Suppressor macrophage treated with lipopolysaccharide for 4 hours (primary cell): ENCODE results near the gene CFAP45.

Experiments
- DNase-seq: peaks from one replicate; pipeline ENCODE4 v3.0.0-alpha.2; 2020

CFAP45 gene

DNA sequence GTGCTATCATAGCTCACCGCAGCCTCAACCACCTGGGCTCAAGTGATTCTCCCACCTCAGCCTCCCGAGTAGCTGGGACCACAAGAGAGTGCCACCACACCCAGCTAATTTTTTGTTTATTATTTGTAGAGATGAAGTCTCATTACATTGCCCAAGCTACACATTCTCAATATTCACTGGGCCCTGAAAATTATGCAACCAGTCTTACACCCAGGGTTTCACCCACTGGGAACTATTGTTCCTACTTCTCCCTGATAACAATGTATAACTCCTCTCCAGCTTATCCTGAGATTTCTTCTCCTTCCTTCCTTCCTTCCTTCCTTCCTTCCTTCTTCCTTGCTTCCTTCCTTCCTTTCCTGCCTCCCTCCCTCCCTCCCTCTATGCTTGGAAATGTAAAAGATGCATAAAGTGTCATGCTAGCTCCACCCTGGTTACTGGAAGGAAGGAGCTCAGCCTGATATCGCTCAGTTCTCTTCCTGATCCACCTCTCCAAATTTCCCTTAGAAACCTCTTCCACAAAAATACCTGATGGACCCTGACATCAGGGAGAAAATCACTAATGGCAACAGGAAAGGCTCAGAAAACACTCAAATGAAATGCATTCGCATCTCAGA, 26.3 kb downstream of the CFAP45 start:
- no peak for DNase-seq

DNA sequence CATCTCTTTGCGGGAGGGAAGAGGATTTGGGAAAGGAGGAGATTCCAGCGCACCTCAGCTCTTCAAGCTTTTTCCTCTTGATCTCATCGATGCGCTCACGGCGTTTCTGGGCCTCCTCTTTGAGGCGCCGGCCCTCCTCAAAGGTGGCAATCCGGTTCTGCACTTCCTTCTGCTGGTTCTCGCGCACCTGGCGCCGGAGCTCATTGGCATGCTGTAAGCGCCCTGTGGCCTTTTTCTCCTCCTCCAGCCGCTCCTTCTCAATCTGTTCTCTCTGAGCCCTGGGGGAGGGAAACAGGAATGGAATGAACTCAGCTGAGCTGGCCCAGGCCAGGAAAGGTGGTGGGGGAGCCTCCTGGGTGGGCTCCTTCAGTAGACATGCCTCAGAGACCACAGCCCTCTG, 27.1 kb downstream of the CFAP45 start:
- DNase-seq, result no peak

DNA sequence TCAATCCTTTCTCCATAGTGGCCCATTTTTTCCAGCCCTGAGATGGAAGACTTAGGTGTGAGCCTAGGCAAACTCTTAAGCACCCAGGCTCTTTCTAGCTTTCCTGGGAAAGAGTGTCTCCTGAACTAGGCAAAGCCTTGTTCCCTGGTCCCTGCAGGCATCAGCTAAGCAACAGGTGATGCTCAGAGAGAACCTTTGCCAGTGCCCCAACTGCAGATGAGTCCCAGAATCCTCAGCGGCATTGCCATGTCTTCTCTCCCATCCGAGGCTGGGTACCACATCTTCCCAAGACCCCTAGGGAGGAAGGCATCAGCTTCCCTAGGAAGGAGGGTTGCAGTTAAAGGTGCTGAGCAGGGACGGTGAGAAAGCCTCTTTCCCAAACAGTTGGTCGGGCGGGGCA, 29.3 kb downstream of the CFAP45 start:
- no peak for DNase-seq

DNA sequence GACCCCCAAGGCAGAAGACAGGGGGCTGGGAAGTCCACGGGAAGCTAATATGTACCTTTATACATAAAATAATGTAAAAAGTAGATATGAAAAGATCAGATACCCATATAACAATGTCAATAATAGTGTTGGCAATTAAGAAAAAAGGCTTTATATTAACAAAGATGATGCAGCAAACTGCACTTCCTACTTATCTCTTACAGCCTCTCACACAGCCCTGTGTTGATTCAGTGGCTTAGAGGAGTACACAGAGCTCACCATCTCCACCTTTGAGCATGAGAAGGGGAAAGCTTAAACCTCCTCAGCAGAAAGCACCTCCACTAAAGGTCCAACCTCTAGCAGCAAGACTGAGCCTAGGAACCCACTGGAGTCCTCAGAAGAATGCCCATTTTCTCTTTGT, 30.4 kb downstream of the CFAP45 start:
- no peak for DNase-seq

DNA sequence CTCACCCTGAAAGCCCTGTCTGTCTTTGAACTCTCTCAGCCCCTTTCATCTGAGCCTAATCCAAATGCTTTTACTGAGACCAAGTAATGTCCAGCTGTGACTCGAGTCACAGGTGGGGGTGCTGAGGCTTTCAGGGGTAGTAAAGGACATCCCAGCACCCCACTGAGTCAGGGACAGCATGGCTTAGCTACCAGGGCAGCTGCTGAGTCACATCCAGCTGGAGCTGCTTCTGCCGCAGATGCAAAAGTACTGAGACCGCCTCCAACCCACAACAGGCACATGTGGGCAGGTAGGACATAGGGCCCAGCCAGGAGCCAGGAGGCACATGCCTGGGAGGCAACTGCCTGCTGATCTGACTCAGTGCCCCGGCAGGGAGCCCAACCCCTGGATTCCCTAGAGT, 30.8 kb downstream of the CFAP45 start:
- DNase-seq, result peak; percentile 44

DNA sequence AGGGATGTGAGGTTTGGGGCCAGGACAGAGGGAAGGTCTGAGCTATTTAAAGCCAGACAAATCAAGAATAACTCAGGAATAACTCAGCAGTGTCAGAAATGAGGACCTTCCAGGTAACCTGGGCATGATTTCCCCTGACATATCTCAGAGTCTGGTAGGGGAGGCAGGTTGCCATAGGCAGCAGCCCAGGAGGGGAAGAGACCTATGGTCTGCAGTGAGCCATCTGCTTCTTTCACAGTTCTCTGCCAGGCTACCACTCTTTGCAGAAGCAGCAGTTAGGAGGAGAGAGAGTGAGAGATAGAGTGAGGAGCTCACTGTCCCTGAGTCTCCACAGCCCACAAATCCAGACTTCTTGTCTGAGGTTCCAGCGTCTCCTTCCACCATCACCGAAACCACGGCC, 31.2 kb downstream of the CFAP45 start:
- DNase-seq, result no peak

DNA sequence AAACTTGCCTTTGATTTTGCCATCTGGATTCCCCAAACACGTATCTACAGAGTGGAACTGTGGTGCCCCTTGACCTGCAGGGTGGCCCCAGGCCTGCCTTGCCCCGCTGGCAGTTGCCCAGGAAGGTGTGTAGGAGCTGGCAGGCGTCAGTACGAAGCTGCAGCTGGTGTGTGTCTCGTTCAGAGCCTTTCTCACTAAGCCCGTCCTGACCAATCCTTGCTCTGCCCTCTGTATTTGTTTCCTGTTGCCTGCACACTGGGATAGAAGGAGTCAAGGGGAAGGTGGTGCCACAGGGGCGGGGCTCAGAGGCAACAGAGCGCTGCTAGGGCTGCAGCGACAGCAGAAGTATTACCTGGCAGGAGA, 32.3 kb downstream of the CFAP45 start:
- DNase-seq, result no peak

DNA sequence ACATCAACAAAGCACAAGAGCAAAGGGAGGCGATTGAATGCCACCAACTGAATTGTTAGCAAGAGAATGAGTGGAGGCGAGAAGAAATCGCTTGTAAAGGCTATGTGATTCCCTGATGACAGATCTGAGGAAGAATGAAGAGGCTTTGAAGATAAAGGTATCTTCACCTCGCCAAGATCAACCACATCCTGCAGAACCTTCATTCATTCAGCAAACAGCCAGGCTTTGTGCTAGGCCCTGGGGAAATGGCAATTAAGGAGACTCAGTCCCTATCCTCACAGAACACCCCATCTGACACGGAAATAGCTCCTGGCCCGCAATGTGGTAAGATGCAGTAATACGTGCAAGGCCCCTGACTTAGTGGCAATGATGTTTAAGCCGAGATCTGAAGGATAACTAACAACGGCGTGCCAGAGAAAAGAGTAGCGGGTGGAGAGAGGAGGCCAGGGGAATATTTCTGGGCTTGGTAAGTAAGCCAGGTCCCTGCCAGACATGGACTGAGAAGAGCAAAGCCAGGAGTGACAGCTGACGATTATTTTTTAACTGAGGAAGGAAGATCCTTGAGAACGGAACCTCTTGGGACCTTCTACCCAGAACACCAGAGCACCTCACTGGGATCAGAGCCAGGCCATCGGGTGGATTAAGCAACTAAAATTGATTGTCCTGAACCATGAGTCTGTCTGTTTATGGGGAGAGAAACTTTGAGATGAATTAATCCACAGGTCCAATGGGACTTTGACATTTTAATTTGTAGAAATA, 32.9 kb downstream of the CFAP45 start:
- DNase-seq, result no peak

DNA sequence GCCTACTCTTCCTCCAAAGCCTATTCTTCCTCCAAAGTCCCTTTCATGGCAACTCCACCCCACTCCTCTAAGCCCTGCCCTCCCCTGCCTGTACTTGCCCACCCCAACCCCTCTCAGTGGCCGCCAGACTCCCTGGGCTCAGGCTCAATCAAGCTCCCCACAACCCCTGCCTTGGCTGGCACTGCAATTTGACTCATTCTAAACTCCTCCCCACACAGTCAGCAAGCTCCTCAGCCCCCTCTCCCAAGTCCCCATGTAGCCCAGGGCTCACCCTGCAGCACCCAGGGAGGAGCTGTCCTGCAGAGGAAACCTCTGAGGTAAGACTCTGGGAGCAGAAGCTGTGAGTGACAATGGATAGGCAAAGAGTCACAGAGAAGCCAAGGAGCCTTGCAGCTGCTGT, 33.9 kb downstream of the CFAP45 start:
- DNase-seq, result no peak

DNA sequence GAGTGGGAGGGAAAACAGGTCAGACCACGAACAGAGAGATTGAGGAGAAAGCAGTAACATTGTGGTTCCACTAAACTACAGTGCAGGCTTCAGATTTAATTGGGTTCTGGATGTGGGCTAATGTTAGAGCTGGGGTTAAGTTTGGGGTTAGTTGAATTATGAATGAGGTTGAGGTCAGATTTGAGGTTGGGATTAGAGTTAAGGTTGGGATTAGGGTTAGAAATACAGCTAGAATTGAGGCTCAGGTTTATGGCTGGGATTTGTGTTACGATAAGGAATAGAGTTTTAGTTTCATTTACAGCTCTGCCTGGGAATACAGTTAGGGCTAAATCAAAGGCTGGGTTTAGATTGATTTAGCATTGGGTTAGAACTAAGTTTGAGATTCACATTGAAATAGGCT, 35.7 kb downstream of the CFAP45 start:
- DNase-seq, result no peak

DNA sequence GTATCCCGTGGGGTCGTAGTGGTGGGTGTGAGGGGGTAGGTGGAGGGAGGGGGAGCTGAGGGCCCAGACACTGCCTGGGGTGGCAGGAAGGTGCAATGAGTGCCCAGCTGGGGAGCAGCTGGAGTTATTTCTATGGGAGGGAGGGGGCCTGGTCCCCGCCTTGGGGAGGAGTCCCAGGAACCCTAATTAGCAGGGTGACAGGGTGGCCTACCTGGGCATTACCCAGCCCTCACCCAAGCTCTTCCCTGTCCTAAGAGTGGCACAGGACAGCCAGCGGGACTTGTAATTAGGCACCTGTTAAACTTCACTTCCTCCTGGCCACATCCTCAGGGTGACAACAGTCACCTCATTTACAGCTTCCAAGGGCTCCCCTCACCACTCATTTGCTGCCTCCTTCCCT, 37.4 kb downstream of the CFAP45 start, which contains the start of gene VSIG8:
Gene VSIG8, minus strand, starts transcription at position 101 of the 400 bp plus-strand sequence. CDS start 136 bp downstream, outside the sequence.
- DNase-seq, result no peak

DNA sequence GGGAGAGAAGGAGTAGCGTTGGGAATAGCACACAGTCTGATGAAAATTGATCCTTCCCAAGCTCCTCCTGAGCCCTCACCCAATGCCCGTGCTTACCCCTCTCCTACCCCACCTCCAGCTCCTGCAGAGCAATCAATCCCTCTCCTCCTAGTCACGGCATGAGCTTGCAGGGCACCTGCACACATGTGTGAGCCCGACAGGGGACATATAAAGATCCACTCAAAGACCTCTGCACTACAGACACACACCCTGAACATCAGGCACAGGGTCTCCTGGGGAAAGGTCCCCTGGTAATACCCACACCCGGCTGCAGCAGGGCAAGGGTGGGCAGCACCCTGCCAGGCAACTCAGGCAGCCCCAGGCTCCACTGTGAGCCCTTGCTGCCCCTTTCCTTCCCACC, 37.9 kb downstream of the CFAP45 start:
- DNase-seq, result no peak

DNA sequence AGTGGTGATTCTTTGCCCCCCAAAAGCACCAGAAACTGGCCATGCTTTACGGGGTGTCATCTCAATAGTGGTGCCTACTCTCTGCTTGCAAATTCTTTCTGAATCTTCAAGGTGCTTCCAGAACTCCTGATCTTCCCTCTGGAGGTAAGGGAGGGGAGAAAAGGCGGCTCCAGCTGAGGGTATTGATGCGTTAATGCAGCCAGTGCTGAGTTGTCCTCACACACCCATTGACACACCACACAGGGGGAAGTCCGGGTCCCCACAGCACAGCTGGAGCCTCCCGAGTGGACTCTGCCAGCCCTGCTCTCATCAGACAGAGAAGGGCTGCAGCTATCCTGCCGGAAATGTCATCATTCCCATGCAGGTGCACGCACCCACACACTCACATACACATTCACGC, 38.7 kb downstream of the CFAP45 start:
- no peak for DNase-seq

DNA sequence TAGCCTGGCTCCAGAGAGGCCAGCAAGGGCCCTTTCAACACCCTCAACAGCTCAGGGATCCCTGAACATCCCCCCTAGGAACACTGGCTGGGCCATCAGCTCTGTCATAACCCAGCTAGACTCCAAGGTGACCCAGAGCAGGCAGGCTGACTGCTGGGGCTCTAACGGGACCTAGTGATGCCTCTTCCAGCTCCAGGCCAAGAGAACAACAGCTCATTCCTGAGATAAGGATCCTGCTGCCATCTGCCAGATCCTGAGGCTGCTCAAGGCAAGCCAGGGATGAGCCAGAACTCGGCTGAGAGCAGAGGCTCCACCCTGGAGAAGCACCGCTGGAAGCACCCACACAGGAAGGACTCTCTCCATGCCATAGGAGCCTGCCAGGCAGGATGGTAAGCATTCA, 39.5 kb downstream of the CFAP45 start:
- DNase-seq, result no peak

DNA sequence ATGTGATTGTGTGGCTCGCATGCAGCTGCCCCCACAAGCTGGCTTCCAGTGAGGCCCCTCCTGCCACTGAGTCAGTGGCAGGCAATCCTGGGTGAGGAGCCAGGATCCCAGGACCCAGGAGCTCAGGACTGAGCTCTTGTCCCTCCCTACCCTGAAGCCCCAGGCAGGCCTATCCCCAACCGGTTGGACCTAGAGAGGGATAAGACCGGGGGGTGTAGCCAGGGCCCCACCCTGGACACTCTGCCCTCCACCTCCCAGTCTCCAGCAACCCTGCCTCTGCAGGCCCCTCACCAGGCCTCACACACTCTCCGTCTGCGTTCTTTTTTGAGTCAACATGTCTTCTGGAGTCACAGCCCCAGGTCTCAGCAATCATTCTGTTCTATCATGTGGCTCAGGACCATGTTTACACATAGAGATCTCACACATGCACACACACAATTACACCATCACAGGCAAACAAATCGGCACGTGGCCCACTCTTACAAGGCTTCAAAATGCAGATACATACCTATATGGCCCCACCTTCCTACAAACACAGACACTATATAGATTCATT, 40.1 kb downstream of the CFAP45 start:
- DNase-seq, result no peak

DNA sequence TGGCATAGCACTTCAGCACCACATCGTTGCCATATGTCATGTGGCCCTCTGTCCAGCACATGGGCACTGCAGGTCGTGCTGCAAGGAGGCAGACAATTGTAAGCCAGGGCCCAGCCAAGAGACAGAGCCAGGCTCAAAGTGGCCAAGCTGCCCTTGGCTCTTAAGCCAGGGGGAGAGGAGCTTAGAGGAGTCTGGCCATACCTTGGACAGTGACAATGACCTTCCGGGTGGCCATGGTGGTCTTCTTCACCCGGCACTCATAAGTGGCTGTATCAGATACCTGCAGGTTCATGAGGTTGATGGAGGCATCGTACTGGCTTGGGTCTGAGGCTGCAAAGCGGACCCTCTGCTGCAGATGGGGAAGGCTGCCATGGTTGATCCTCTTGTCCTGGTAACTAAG, 42.1 kb downstream of the CFAP45 start:
- DNase-seq, result no peak

DNA sequence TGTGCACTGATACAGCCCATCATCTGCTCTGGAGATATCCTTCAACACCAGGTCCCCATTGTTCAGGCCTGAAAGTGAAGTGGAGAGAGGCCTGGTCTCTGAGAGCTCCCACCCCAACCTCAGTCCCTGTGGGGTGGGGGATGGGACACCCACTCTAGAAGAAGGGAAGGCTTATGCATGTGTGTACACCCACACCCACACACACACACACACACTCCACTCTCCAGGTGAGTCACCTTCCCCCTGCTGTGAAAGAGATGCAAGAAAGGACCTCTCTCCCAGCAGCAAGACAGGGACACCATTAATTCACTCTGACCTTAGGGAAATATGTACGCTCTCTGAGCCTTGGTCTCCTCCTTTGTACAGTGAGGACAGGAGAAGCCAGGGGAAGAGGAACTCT, 43.4 kb downstream of the CFAP45 start:
- DNase-seq, result no peak

DNA sequence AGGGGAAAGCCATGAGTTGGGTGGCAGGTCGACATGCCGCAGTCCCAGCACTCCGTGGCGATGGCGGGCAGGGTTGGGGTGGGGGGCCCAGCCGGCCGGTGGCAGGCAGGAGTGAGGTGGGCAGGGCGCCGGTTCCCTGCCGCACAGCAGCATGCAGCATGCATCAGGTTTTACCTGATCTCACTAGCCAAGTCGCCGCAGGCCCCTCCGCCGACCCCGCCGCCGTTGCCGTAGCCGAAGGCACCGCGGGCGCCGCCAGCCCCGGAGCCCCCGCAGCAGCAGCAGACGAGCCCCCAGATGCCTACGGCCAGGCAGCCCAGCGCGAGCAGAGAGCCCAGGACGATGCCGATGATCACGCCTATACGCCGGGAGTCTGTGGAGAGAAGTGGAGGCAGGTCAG, 44.3 kb downstream of the CFAP45 start:
- no peak for DNase-seq

DNA sequence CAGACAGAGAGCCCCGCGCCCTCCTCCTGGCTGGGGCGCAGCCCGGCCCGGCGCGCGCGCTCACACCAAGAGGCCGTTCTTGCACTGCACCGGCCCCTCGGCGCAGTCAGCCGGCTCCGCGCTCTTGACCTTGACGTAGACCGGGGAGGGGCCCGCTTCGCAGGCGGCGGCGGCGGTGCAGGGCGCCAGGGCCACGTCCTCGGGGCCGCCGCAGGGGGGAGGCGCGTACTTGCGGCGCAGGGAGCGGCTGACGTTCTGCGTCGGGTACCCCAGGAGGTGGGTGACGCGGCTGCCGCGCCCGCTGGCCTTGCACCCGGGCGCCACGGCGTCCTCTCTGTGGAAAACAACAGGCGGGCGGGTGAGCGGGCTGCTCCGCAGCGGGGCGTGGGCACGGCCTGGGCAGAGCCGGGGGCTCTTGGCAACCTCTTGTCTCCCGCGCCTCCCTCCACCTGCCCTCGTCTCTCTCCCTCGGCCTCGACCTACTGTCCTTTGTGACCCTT, 45.2 kb downstream of the CFAP45 start:
- peak; percentile 71 for DNase-seq

DNA sequence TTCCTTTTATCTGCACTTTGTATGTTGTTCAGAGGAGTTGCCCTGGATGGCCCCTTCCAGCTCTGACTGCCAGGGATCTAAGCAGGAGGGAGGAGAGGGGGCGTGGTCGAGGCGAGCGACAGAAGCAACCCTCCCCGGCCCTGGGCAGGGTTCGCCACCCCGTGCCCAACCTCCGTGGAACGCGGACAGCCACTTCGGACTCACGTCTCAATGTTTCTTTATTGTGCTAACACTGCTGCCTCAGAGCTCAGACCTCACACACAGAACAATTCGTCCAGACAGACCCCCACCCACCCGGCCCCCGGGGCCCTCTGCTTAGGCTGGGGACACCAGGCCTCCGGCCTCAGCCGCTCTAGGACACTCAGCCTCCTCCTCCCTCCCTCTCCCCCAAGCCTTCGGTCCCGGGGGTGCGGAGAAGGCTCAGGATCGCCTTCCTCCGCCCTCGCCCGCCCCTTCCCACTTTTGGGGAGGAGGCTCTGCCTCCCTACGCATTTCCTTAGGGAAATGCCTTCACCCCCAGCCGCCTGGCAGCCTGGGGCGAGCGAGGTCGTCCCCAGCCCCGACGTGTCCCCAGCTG, 45.8 kb downstream of the CFAP45 start:
- no peak for DNase-seq

DNA sequence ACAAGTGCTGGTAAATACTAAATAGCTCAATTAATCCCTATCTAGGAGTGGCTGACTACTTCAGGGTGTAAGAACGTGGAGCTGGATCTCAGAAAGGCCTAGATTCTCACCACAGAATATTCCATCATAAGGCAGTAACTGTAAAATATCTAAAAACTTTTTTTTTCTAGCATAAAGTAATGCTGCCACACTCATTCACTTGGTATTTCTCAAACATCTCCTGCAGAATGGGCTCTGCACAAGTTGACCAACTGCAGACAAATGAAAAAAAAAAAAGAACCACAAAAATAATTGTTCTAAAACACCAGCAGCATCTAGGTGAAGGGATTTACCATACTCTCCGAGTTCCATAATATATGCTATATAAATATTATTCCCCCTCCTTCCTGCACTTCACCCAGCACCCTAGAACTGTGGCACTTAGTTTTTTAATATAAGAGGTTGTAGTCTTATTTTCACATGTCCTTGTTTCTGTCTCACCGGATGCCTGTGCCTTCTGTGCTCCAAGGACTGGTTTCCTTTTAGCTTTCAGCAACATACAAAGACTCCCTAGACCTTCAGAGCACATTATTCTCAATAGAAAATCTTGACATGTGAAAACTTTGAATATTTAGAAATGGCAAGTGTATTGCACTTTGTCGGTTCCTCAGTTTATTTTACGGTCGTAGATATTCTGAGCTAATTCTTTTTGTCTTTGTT, 46.4 kb downstream of the CFAP45 start:
- no peak for DNase-seq

DNA sequence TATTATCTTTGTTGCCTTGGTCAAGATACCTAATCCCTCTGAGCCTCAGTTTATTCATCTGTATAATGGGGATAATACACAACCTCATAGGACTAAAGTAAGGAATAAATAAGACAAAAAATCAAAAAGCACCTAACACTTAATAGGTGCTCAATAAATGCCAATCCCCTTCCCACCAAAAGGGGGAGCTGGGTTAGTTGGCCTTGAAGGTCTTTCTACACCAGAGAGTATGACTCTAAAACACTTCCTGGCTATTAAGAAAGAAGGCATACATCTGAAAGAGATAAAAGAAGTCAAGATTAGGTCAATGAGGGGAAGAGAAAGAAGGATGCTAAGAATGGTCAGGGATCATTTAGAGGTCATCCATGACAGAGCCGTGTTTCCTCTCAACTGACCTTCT, 48.6 kb downstream of the CFAP45 start:
- DNase-seq, result peak; percentile 33

DNA sequence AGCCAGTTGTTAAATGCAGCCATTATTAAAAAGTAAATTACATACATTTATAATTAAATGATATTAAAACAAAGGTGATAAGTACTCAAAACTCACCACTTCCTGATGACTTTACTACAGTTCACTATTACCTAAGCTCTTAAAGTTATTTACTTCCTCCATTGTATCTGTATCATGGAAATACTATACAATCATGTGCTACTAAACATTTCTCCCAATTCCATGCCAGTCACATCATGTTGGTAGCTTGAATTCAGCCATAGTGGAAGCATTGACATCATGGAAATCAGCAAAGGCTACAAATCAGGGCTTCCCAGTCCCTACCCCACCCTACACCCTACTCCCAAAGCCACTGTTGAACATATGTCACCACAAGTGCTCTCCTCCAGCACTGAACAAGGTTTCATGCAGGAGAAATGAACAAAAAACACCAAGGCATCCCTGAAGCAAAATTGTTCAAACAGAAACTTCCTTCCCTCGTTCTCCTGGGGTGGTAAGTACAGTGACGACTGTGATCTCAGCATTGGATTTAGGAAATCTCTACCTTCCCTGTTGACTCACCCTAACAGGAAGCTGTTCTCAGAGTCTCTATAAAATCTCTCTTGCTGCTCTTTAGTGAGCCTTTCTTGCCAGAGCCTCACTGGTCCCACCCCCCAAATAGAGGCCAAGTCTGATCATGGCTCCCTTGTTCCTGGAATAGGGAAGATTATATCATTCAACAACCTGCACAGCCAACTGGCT, 50.2 kb downstream of the CFAP45 start:
- peak; percentile 75 for DNase-seq
